ENCODE results near the gene GALR2. TPM values are rescaled to one million over a fixed set of nuclear protein-coding genes. Genes with fewer than 3 reads are reported as not detected.

The GALR2 gene
- total RNA-seq, 3 donors from 2014 or later = not detected

DNA sequence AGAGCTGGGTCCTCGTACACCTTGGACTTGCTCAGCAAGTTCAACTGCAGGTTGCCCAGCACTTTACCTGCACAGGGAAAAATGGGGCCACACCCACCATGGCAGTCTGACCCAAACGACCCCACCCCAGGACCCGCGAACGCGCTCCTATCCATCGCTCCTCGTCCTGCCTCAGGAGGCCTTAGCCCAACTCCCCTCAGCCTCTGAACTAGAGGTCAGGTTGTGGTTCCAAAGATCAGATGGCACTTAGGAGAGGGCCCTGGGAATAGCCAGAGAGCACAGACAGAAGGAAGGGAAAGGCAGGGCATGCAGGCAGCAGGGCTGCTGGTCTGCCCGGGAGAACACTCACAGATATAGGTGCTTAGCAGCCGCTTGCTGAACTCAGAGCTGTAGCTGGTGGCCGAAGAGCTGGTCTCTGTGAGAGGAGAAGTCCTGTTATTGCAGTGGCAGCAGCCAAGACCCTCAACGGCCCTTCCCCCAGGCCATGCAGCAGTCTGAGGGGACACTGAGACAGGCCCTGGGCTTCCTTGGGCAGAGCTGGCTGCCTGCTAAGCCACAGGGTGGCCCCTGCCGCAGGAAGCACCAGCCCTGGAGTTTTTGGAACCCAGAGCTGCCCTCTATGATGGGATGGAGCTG, 11.3 kb downstream of the GALR2 start:
- Histone ChIP-seq H3K27ac (no peak overlapping the region), H3K27me3 (no peaks in the 10 kb centered on the region), H3K4me3 (no peak overlapping the region), H3K36me3 (peaks cover 6% of the 10 kb centered on the region), H3K4me1 (no peaks in the 10 kb centered on the region), H3K9me3 (no peaks in the 10 kb centered on the region)
- TF ChIP-seq POLR2A (IDR thresholded peaks at IDR 0.05) (no peak), POLR2AphosphoS5 (IDR thresholded peaks at IDR 0.05) (no peak)
- TF ChIP-seq, protein P1, sequence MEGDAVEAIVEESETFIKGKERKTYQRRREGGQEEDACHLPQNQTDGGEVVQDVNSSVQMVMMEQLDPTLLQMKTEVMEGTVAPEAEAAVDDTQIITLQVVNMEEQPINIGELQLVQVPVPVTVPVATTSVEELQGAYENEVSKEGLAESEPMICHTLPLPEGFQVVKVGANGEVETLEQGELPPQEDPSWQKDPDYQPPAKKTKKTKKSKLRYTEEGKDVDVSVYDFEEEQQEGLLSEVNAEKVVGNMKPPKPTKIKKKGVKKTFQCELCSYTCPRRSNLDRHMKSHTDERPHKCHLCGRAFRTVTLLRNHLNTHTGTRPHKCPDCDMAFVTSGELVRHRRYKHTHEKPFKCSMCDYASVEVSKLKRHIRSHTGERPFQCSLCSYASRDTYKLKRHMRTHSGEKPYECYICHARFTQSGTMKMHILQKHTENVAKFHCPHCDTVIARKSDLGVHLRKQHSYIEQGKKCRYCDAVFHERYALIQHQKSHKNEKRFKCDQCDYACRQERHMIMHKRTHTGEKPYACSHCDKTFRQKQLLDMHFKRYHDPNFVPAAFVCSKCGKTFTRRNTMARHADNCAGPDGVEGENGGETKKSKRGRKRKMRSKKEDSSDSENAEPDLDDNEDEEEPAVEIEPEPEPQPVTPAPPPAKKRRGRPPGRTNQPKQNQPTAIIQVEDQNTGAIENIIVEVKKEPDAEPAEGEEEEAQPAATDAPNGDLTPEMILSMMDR (IDR thresholded peaks at IDR 0.05) = no peak
- intact Hi-C loops (cut with DNase I; ENCODE audit: low total_unique reads) = no loop called here
- no peak for DNase-seq (ENCODE audit: low spot score in 2 of 2)

GRCh38 chr17:76086384-76086783, 11.8 kb downstream of the GALR2 start:
- H3K36me3 ChIP-seq = peaks cover 6% of the 10 kb centered on the region
- TF ChIP-seq, protein P1 (IDR thresholded peaks at IDR 0.05) = no peak
- intact Hi-C loops (cut with DNase I; ENCODE audit: low total_unique reads) = no loop called here
- no peaks in the 10 kb centered on the region for H3K4me1 ChIP-seq
- H3K27me3 ChIP-seq = no peaks in the 10 kb centered on the region
- no peaks in the 10 kb centered on the region for H3K9me3 ChIP-seq
- no peak overlapping the region for H3K27ac ChIP-seq
- no peak for DNase-seq (ENCODE audit: low spot score in 2 of 2)
- no peak overlapping the region for H3K4me3 ChIP-seq

GRCh38 chr17:76087531-76087930, 12.9 kb downstream of the GALR2 start:
- intact Hi-C loops (cut with DNase I; ENCODE audit: low total_unique reads) = no loop called here
- Histone ChIP-seq H3K4me1 (no peaks in the 10 kb centered on the region), H3K27ac (no peak overlapping the region), H3K36me3 (peaks cover 6% of the 10 kb centered on the region), H3K9me3 (no peaks in the 10 kb centered on the region), H3K27me3 (no peaks in the 10 kb centered on the region), H3K4me3 (no peak overlapping the region)
- TF ChIP-seq, protein P1 (IDR thresholded peaks at IDR 0.05) = no peak
- TF ChIP-seq POLR2A (IDR thresholded peaks at IDR 0.05) = no peak
- no peak for TF ChIP-seq POLR2AphosphoS5 (IDR thresholded peaks at IDR 0.05)
- DNase-seq (ENCODE audit: low spot score in 2 of 2) = no peak

GRCh38 chr17:76088041-76088867, 13.7 kb downstream of the GALR2 start:
- peaks cover 6% of the 10 kb centered on the region for H3K36me3 ChIP-seq
- H3K4me3 ChIP-seq = no peak overlapping the region
- no peaks in the 10 kb centered on the region for H3K4me1 ChIP-seq
- H3K27me3 ChIP-seq = no peaks in the 10 kb centered on the region
- H3K9me3 ChIP-seq = no peaks in the 10 kb centered on the region
- no peak overlapping the region for H3K27ac ChIP-seq
- intact Hi-C loops (cut with DNase I; ENCODE audit: low total_unique reads) = no loop called here
- TF ChIP-seq POLR2A (IDR thresholded peaks at IDR 0.05) (no peak), POLR2AphosphoS5 (IDR thresholded peaks at IDR 0.05) (no peak)
- TF ChIP-seq, protein P1 (IDR thresholded peaks at IDR 0.05) = no peak
- DNase-seq (ENCODE audit: low spot score in 2 of 2) = no peak

GRCh38 chr17:76088868-76089576, 14.4 kb downstream of the GALR2 start:
- Histone ChIP-seq H3K27ac (no peak overlapping the region), H3K9me3 (no peaks in the 10 kb centered on the region), H3K4me1 (no peaks in the 10 kb centered on the region), H3K27me3 (no peaks in the 10 kb centered on the region), H3K36me3 (peaks cover 6% of the 10 kb centered on the region), H3K4me3 (no peak overlapping the region)
- TF ChIP-seq POLR2AphosphoS5 (IDR thresholded peaks at IDR 0.05) (no peak), POLR2A (IDR thresholded peaks at IDR 0.05) (no peak)
- TF ChIP-seq, protein P1 (IDR thresholded peaks at IDR 0.05) = no peak
- intact Hi-C loops (cut with DNase I; ENCODE audit: low total_unique reads) = no loop called here
- no peak for DNase-seq (ENCODE audit: low spot score in 2 of 2)

All from breast epithelium (tissue), 4 donors.